Natural killer cell treated with Interleukin-12 subunit alpha and Interleukin-12 subunit beta and Interleukin-15 and Interleukin-18, amount 100 ng/mL, for 72 hours (primary cell): Measurements from ENCODE around the gene RGP1. TPM values are rescaled to one million over a fixed set of nuclear protein-coding genes. Genes with fewer than 3 reads are reported as not detected.

Experiments
- ATAC-seq, 2 donors: fragments of 150-1000 bp; cut with Tn5 transposase in 1 of 2; sonication (Bioruptor Pico), chemical (Tn5 transposase) in 1 of 2; 2 replicates each; pipeline ENCODE4 v1.10.0; 2021
- DNase-seq: peaks from one replicate; pipeline ENCODE4 v3.0.0; 2022; ENCODE audit warnings: low spot score
- H3K27ac Mint-ChIP-seq, 2 donors: 1 replicate in 1 of 2; 2 replicates in 1 of 2; pipeline ENCODE4 v1.8.0; 2022; ENCODE audit warnings: mixed read lengths in 2 of 2, mild to moderate bottlenecking in 1 of 2, moderate library complexity in 1 of 2
- H3K27me3 Mint-ChIP-seq, 2 donors: 1 replicate in 1 of 2; 2 replicates in 1 of 2; pipeline ENCODE4 v1.8.0; 2022; ENCODE audit warnings: mixed read lengths in 2 of 2
- H3K36me3 Mint-ChIP-seq: one replicate; pipeline ENCODE4 v1.8.0; 2022; ENCODE audit warnings: mixed read lengths
- H3K4me1 Mint-ChIP-seq, 2 donors: 1 replicate in 1 of 2; 2 replicates in 1 of 2; pipeline ENCODE4 v1.8.0; 2022; ENCODE audit warnings: low read depth in 2 of 2, mixed read lengths in 2 of 2, mild to moderate bottlenecking in 1 of 2
- H3K4me3 Mint-ChIP-seq: one replicate; pipeline ENCODE4 v1.8.0; 2022; ENCODE audit warnings: mixed read lengths
- H3K9me3 Mint-ChIP-seq: 2 replicates; pipeline ENCODE4 v1.8.0; 2022; ENCODE audit warnings: mixed read lengths
- total RNA-seq, 2 donors: library from RNA; stranded (reverse); gene quantifications; one replicate each; pipeline ENCODE4 v1.2.3, GENCODE V29; 2022

RGP1 gene
- total RNA-seq, 2 donors from 2014 or later: 17.9 to 19.6 TPM

GRCh38 chr9:35743452-35743851 lies 5.6 kb upstream of the RGP1 start:
- no peaks in the 10 kb centered on the region for H3K9me3 Mint-ChIP-seq
- H3K27ac Mint-ChIP-seq: peak overlapping the region in 1 of 2 donors; percentile 4
- peaks cover 21% of the 10 kb centered on the region for H3K36me3 Mint-ChIP-seq
- no peaks in the 10 kb centered on the region for H3K27me3 Mint-ChIP-seq
- DNase-seq (no peak), ATAC-seq (no peak)
- H3K4me1 Mint-ChIP-seq: peaks cover 41 to 54% of the 10 kb centered on the region in 2 donors
- H3K4me3 Mint-ChIP-seq: no peak overlapping the region

GRCh38 chr9:35743880-35744518 lies 5.1 kb upstream of the RGP1 start:
- DNase-seq: no peak
- Mint-ChIP-seq H3K4me1 (peaks cover 41 to 54% of the 10 kb centered on the region in 2 donors), H3K27ac (peak overlapping the region in 1 of 2 donors; percentile 4), H3K36me3 (peaks cover 15% of the 10 kb centered on the region), H3K4me3 (no peak overlapping the region), H3K9me3 (no peaks in the 10 kb centered on the region), H3K27me3 (no peaks in the 10 kb centered on the region)
- ATAC-seq: no peak

GRCh38 chr9:35745569-35745968 lies 3.5 kb upstream of the RGP1 start:
- peaks cover 48 to 58% of the 10 kb centered on the region in 2 donors for H3K4me1 Mint-ChIP-seq
- H3K4me3 Mint-ChIP-seq: peak overlapping the region; percentile 95
- no peaks in the 10 kb centered on the region for H3K9me3 Mint-ChIP-seq
- no peak for ATAC-seq
- no peaks in the 10 kb centered on the region for H3K27me3 Mint-ChIP-seq
- H3K36me3 Mint-ChIP-seq: peaks cover 14% of the 10 kb centered on the region
- H3K27ac Mint-ChIP-seq: peak overlapping the region in 1 of 2 donors; percentile 61
- no peak for DNase-seq

GRCh38 chr9:35746583-35746982 lies 2.5 kb upstream of the RGP1 start:
- Mint-ChIP-seq H3K27ac (peak overlapping the region in 1 of 2 donors; percentile 92), H3K9me3 (no peaks in the 10 kb centered on the region), H3K4me1 (peaks cover 48 to 59% of the 10 kb centered on the region in 2 donors), H3K4me3 (peak overlapping the region; percentile 95), H3K36me3 (peaks cover 14% of the 10 kb centered on the region), H3K27me3 (no peaks in the 10 kb centered on the region)
- ATAC-seq (no peak), DNase-seq (no peak)

- H3K27ac Mint-ChIP-seq: peak overlapping the region; percentile 65 to 92
- no peaks in the 10 kb centered on the region for H3K9me3 Mint-ChIP-seq
- no peak for ATAC-seq
- H3K27me3 Mint-ChIP-seq: no peaks in the 10 kb centered on the region
- H3K36me3 Mint-ChIP-seq: peaks cover 19% of the 10 kb centered on the region
- DNase-seq: no peak
- H3K4me3 Mint-ChIP-seq: peak overlapping the region; percentile 95
- H3K4me1 Mint-ChIP-seq: peaks cover 35 to 51% of the 10 kb centered on the region in 2 donors
These were observed 737 bp upstream of the RGP1 start for GRCh38 chr9:35748242-35748857.

- no peak for DNase-seq
- H3K4me1 Mint-ChIP-seq: peaks cover 35 to 43% of the 10 kb centered on the region in 2 donors
- H3K4me3 Mint-ChIP-seq: peak overlapping the region; percentile 89
- H3K27me3 Mint-ChIP-seq: no peaks in the 10 kb centered on the region
- ATAC-seq: peak; percentile 49 to 54
- H3K9me3 Mint-ChIP-seq: no peaks in the 10 kb centered on the region
- peak overlapping the region; percentile 65 to 92 for H3K27ac Mint-ChIP-seq
- peaks cover 14% of the 10 kb centered on the region for H3K36me3 Mint-ChIP-seq
These were observed 598 bp downstream of the RGP1 start for GRCh38 chr9:35749515-35750255.

GRCh38 chr9:35750256-35750531 lies 1.1 kb downstream of the RGP1 start:
- Mint-ChIP-seq H3K27me3 (no peaks in the 10 kb centered on the region), H3K27ac (peak overlapping the region; percentile 65 to 92), H3K4me3 (peak overlapping the region; percentile 89), H3K36me3 (peaks cover 14% of the 10 kb centered on the region), H3K9me3 (no peaks in the 10 kb centered on the region), H3K4me1 (peaks cover 35 to 41% of the 10 kb centered on the region in 2 donors)
- no peak for ATAC-seq
- DNase-seq: no peak

- ATAC-seq (no peak), DNase-seq (no peak)
- Mint-ChIP-seq H3K27me3 (no peaks in the 10 kb centered on the region), H3K9me3 (no peaks in the 10 kb centered on the region), H3K4me1 (peaks cover 23 to 35% of the 10 kb centered on the region in 2 donors), H3K4me3 (no peak overlapping the region), H3K36me3 (peaks cover 7% of the 10 kb centered on the region), H3K27ac (no peak overlapping the region)
These were observed 4.4 kb downstream of the RGP1 start for GRCh38 chr9:35753466-35753865.

GRCh38 chr9:35754264-35754663 lies 5.2 kb downstream of the RGP1 start, which contains the start of gene MSMP:
TSS of gene MSMP (minus strand) at chr9:35754276. CDS start at chr9:35754129, 147 bp downstream.
- Mint-ChIP-seq H3K27me3 (no peaks in the 10 kb centered on the region), H3K9me3 (no peaks in the 10 kb centered on the region), H3K36me3 (peaks cover 7% of the 10 kb centered on the region), H3K4me3 (no peak within 1 kb of the TSS), H3K4me1 (peaks cover 29 to 41% of the 10 kb centered on the region in 2 donors), H3K27ac (no peak within 1 kb of the TSS)
- ATAC-seq (no peak), DNase-seq (no peak)

GRCh38 chr9:35755071-35755470 lies 6.0 kb downstream of the RGP1 start:
- no peak for DNase-seq
- Mint-ChIP-seq H3K4me1 (peaks cover 23 to 35% of the 10 kb centered on the region in 2 donors), H3K27ac (no peak overlapping the region), H3K36me3 (peaks cover 7% of the 10 kb centered on the region), H3K9me3 (no peaks in the 10 kb centered on the region), H3K4me3 (no peak overlapping the region), H3K27me3 (no peaks in the 10 kb centered on the region)
- ATAC-seq: no peak

GRCh38 chr9:35756275-35757225 lies 7.5 kb downstream of the RGP1 start:
- Mint-ChIP-seq H3K4me3 (peak overlapping the region; percentile 93), H3K36me3 (peaks cover 7% of the 10 kb centered on the region), H3K27me3 (no peaks in the 10 kb centered on the region), H3K4me1 (peaks cover 22 to 29% of the 10 kb centered on the region in 2 donors), H3K27ac (peak overlapping the region; percentile 80 to 94), H3K9me3 (no peaks in the 10 kb centered on the region)
- DNase-seq (peak; percentile 83), ATAC-seq (peak; percentile 88 to 89)

GRCh38 chr9:35757226-35757891 lies 8.3 kb downstream of the RGP1 start:
- Mint-ChIP-seq H3K9me3 (no peaks in the 10 kb centered on the region), H3K4me1 (peaks cover 22 to 26% of the 10 kb centered on the region in 2 donors), H3K27me3 (no peaks in the 10 kb centered on the region), H3K4me3 (peak overlapping the region; percentile 93), H3K27ac (peak overlapping the region; percentile 80 to 94), H3K36me3 (peaks cover 4% of the 10 kb centered on the region)
- DNase-seq: no peak
- ATAC-seq: peak; percentile 62 to 73

GRCh38 chr9:35757892-35758275 lies 8.8 kb downstream of the RGP1 start:
- Mint-ChIP-seq H3K9me3 (no peaks in the 10 kb centered on the region), H3K27ac (peak overlapping the region; percentile 80 to 94), H3K27me3 (no peaks in the 10 kb centered on the region), H3K36me3 (no peaks in the 10 kb centered on the region), H3K4me3 (peak overlapping the region; percentile 93), H3K4me1 (peaks cover 22 to 25% of the 10 kb centered on the region in 2 donors)
- ATAC-seq (no peak), DNase-seq (no peak)
